ENCODE results near the gene XYLT1. TPM values are rescaled to one million over a fixed set of nuclear protein-coding genes. Genes with fewer than 3 reads are reported as not detected.

Gene XYLT1
- total and polyA plus RNA-seq, 2 of the 4 experiments (the other 2 are of a cell fraction) = 9.0 to 12.7 TPM

- Histone ChIP-seq H3K4ac (ENCODE audit: low read depth, low read length) (no peak overlapping the region), H2BK120ac (ENCODE audit: low read depth, low read length) (no peak overlapping the region), H3K14ac (replicated peaks; ENCODE audit: low read depth, low read length) (no peak overlapping the region), H3K27ac (ENCODE audit: insufficient read depth, low read length) (no peak overlapping the region), H2BK15ac (ENCODE audit: low read depth, low read length) (no peak overlapping the region), H3K9ac (ENCODE audit: low read depth, low read length) (no peak overlapping the region), H3K79me1 (ENCODE audit: low read depth in 1 of 2, low read length in 2 of 2) (no peaks in the 10 kb centered on the region), H4K20me1 (ENCODE audit: insufficient read depth, low read length) (no peaks in the 10 kb centered on the region), H3K4me1 (ENCODE audit: control insufficient read depth, insufficient read depth, low read length) (no peaks in the 10 kb centered on the region), H4K5ac (ENCODE audit: low read depth, low read length) (no peak overlapping the region), H3K27me3 (ENCODE audit: control insufficient read depth, insufficient read depth, low read length) (no peaks in the 10 kb centered on the region), H2AK5ac (ENCODE audit: low read depth, low read length) (no peak overlapping the region), H2BK5ac (ENCODE audit: low read depth, low read length, poor library complexity, severe bottlenecking) (no peak overlapping the region), H2AFZ (replicated peaks; ENCODE audit: low read length, poor library complexity) (no peak overlapping the region), H2BK20ac (ENCODE audit: low read depth, low read length) (no peak overlapping the region), H3K36me3 (ENCODE audit: control insufficient read depth, insufficient read depth, low read length) (no peaks in the 10 kb centered on the region), H4K8ac (ENCODE audit: low read depth in 2 of 2, low read length in 2 of 2) (no peak overlapping the region), H2AK9ac (replicated peaks; ENCODE audit: low read depth, low read length, poor library complexity) (no peak overlapping the region), H4K91ac (ENCODE audit: insufficient read depth, low read depth, low read length) (no peak overlapping the region), H3K9me1 (ENCODE audit: insufficient read depth, low read length) (peaks cover 4% of the 10 kb centered on the region; the same call in 1 of the 2 replicates), H3K4me3 (ENCODE audit: insufficient read depth, low read depth, low read length) (no peak overlapping the region), H3K4me2 (ENCODE audit: low read depth, low read length) (no peak overlapping the region), H3K9me3 (ENCODE audit: control insufficient read depth, insufficient read depth, low read length) (no peaks in the 10 kb centered on the region), H3K56ac (ENCODE audit: extremely low read depth, insufficient read depth, low read length) (no peak overlapping the region), H3K18ac (ENCODE audit: low read depth, low read length) (no peak overlapping the region), H3K23ac (ENCODE audit: low read depth, low read length) (no peak overlapping the region)
- BruUV-seq (replicated peaks) = no TSS peak
- no CpG with 5 or more reads among the region's 2 CpGs for WGBS, 2 experiments (ENCODE audit: extremely low coverage in 2 of 2, insufficient read length in 1 of 2)
- intact Hi-C loops (cut with micrococcal nuclease) (no loop called here), in situ Hi-C loops (cut with MboI; ENCODE audit: low sequenced_read_pairs) (no loop called here), dilution Hi-C loops (cut with HindIII; ENCODE audit: low sequenced_read_pairs, unreplicated experiment) (no loop called here)
- TF ChIP-seq, protein P1, sequence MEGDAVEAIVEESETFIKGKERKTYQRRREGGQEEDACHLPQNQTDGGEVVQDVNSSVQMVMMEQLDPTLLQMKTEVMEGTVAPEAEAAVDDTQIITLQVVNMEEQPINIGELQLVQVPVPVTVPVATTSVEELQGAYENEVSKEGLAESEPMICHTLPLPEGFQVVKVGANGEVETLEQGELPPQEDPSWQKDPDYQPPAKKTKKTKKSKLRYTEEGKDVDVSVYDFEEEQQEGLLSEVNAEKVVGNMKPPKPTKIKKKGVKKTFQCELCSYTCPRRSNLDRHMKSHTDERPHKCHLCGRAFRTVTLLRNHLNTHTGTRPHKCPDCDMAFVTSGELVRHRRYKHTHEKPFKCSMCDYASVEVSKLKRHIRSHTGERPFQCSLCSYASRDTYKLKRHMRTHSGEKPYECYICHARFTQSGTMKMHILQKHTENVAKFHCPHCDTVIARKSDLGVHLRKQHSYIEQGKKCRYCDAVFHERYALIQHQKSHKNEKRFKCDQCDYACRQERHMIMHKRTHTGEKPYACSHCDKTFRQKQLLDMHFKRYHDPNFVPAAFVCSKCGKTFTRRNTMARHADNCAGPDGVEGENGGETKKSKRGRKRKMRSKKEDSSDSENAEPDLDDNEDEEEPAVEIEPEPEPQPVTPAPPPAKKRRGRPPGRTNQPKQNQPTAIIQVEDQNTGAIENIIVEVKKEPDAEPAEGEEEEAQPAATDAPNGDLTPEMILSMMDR (conservative IDR thresholded peaks at IDR 0.05; ENCODE audit: low read depth, low read length) = no peak
- TF ChIP-seq, protein P2, sequence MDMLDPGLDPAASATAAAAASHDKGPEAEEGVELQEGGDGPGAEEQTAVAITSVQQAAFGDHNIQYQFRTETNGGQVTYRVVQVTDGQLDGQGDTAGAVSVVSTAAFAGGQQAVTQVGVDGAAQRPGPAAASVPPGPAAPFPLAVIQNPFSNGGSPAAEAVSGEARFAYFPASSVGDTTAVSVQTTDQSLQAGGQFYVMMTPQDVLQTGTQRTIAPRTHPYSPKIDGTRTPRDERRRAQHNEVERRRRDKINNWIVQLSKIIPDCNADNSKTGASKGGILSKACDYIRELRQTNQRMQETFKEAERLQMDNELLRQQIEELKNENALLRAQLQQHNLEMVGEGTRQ (IDR thresholded peaks at IDR 0.05; ENCODE audit: low read depth, low read length) = peak; percentile 70
- no peak for ATAC-seq (ENCODE audit: low read depth)
- DNase-seq = peak; percentile 2
- ChIA-PET CTCF (no interaction called here), POLR2A (ENCODE audit: unreplicated experiment) (no interaction called here)
These were observed 369.1 kb downstream of the XYLT1 start for GRCh38 chr16:17101646-17102045.
